ENCODE data around the gene POLR3GL.

POLR3GL gene

GRCh38 chr1:145993618-145994390 lies 29.3 kb downstream of the POLR3GL start:
- no peak for DNase-seq

GRCh38 chr1:145994391-145995120 lies 30.1 kb downstream of the POLR3GL start:
- DNase-seq: no peak

DNA sequence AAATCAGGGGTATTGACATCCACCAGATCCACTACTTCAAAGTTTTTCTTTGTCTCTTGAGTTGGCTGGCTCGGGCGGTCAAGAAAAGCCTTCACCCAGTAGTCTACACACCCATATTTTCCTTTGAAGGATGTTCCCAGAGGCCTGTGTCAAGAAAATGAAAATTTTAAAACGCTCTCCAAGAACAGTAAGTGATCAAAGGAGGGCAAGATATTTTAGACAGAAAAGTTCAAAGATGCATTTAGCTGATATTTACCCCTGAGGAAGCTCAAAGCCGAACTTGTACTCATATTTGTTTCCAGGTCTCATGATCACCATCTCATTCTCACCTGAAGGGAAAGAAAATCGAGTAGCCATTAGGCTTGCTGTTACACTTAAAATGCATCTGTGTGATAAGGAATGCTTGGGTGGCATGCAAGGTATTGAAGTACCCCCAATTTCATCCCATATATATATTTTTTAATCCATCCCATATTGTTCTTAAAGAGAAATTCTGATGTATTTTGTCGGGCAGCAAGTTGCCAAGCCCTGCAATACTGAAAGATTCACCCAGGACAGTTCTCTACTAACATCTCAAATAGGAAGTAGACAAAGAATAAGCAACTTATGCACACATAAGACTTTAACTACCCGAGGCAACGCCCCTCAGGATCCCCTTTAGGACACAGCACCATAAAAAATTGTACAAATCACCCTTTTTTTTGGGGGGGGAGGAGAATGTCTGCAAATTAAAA lies 30.8 kb downstream of the POLR3GL start:
- no peak for DNase-seq

DNA sequence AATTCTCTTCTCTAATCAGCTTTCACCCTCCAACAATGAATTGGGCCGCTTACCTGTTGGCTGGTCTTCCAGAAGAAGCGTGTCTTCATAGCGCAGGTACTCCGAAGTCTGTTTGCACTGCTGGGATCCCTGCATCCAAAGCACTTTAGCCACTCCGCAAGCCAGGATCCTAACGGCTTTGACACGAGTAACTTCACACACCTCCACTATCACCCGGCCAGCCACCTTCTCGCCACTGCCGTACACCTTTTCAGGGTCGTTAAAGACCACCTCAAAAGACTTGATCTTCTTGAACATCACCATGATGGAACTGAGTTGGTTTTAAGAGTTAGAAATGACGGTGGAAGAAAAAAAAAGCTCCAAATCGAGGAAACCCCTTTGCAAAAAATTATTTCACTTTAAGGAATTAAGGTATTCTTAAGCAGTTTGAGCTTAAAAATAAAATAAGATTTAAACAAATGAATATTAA lies 31.5 kb downstream of the POLR3GL start:
- no peak for DNase-seq

GRCh38 chr1:145996433-145997015 lies 32.0 kb downstream of the POLR3GL start, which contains the start of gene TXNIP:
TSS of gene TXNIP (minus strand) at chr1:145996579. CDS start at chr1:145996266, 313 bp downstream.
- DNase-seq: peak; percentile 96

DNA sequence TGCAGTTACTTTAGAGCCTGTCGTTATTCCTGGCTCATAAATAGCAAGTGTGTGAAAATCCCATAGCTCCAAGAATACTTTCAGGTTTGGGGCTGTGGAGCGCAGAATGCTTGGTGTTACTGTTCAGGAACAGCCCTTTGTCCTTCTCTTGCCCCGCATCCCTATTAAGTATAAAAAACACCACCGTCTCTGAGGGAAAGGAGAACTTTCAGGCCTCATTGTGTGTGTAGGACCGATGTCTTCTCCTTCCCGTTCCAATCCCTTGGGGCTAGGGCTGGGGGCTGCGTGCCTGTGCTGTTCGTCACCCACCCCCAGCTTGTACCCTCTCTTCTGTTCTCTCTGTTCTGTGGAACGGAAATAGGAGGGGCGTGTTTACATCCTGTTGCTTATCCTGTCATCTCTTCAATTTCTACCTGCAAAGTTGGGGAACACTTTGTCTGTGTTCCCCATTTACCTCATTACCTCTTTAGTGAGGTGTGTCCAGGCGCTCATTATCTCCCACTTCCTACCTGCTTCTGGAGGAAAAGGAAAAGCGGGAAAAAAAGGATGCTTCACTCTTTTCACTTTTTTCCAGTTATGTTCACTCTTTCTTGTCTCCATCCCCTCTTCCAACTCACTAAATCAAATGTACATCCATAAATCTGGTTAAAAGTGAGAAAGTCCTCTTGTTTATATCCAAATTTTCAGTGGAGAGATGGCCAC lies 32.7 kb downstream of the POLR3GL start:
- DNase-seq: peak; percentile 21

GRCh38 chr1:145997718-145998023 lies 33.2 kb downstream of the POLR3GL start:
- no peak for DNase-seq

DNA sequence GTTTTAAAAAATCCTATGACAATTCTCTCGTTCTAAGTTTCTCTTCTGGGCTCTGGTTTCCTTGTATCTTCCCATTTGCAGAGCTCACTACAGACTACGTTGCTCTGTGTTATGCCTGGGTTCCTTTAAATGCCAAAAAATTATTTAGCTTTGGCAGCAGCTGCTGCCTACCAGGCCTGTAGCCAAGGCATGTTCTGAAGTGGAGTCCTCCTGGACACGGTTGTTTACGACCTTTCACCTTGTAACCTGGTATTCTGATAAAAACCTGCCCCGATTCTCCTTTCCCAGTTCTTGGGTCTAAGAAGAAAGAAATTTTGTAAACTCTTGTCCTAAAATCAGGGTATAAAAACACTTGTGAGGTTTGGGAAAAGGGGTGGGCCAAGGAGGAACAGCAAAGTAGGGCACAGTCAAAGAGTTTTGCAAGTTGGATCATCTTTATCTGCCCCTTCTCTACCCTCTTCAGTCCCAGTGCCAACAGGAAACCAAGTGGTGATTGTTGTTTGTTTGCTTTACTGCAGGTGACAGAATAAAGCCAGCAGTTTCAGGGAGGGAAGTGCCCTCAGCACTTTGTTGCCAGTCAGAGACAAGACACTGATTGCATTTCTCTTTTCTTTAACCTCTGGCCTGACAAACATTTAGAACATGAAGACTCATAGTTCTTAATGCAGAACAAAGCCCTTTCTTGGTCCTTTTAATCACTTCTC lies 35.0 kb downstream of the POLR3GL start:
- DNase-seq: no peak

DNA sequence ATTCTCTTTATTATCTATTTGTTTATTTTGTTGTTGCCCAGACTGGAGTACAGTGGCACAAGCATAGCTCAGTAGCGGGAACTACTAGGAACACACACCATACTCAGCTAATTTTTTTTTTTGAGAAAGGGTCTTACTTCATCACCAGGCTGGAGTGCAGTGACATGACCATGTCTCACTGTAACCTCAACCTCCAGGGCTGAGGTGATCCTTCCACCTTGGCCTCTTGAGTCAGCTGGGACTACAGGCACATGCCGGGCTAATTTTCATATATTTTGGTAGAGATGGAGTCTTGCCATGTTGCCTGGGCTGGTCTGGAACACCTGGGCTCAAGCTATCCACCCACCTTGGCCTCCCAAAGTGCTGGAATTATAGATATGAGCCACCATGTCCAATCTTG lies 37.2 kb downstream of the POLR3GL start:
- no peak for DNase-seq

DNA sequence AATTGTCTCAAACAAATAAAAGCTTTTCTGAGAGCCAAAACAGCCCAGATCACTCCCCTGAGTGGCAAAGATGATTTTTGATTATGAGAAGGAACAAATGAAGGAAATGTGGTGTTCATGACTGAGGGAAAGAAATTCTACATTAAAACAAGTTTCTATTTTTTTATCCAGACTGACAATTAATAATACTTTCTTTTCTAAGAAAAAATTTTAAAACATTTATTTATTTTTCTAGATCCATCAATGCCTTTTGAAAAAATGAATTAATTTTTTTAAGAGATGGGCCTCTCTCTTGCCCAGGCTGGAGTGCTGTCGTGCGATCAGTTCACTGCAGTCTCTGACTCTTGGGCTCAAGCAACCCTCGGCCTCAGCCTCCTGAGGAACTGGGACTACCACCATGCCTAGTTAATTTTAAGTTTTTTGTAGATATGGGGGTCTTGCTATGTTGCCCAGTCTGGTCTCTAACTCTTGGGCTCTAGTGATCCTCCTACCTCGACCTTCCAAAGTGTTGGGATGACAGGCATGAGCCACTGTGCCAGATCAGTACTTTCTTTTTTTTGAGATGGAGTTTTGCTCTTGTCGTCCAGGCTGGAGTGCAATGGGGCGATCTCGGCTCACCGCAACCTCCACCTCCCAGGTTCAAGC lies 43.1 kb downstream of the POLR3GL start:
- DNase-seq: no peak

DNA sequence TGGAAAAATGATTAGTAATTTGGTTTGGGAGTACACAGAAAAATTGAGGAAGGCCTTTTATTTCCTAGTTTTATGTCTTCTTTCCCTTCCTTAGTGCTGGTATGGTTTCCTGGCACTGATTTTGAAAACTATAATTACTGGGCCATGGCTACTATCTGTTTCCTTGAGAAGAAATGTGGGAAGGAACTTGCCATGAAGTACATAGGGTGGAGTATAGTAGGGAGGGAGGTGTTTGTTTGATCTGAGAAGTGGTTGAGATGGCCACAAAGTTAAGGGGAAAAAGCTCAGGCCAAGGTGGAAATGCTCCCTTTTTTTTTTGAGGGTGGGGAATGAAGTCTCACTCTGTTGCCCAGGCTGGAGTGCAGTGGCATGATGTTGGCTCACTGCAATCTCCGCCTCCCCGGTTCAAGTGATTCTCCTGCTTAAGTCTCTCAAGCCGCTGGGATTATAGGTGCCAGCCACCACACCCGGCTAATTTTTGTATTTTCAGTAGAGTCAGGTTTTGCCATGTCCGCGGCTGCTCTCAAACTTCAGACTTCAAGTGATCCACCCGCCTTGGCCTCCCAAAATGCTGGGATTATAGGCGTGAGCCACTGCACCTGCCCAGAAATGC lies 45.7 kb downstream of the POLR3GL start:
- no peak for DNase-seq

DNA sequence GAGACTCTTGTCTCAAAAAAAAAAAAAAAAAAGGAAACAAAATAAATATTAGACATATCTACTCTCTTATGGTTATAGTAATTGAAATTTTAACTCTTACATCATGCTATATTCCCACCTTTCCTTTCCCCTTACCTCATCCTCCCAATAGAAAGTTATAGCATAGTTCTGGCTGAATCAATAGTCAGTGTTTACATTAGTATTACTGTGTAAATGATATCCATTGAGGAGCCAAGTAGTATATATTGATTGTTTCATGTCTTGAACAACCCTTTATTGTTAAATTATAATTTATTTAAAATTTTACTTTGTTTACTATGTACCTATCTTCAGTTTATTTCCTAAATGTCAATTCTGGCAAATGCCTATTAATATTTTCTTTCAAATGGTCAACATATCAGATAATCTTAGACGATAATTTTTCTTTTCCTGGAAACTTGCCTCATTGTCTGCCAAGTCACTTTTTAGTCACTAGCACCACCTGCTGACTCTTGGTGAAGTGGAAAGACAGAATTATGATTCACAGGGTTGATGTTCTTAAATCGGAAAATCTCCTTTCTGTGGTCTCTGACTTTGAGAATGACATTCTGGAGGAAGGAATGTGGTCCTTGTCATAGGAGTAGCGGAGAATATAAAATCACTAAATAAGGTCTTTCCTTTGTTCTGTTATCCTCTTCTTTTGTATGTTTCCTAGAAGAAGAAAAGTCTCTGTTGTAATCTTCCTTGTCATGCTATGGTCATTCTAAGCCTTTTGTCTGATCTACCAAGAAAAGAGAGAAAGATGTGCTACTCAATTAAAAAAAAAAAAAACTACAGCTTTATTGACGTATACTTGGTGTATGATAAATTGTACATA lies 48.4 kb downstream of the POLR3GL start:
- DNase-seq: no peak

- no peak for DNase-seq
Observed at GRCh38 chr1:146013559-146013922, 49.1 kb downstream of the POLR3GL start.

- DNase-seq: no peak
Observed at GRCh38 chr1:146016891-146017290, 52.4 kb downstream of the POLR3GL start.

- no peak for DNase-seq
Observed at GRCh38 chr1:146019231-146020057, 55.0 kb downstream of the POLR3GL start.

DNA sequence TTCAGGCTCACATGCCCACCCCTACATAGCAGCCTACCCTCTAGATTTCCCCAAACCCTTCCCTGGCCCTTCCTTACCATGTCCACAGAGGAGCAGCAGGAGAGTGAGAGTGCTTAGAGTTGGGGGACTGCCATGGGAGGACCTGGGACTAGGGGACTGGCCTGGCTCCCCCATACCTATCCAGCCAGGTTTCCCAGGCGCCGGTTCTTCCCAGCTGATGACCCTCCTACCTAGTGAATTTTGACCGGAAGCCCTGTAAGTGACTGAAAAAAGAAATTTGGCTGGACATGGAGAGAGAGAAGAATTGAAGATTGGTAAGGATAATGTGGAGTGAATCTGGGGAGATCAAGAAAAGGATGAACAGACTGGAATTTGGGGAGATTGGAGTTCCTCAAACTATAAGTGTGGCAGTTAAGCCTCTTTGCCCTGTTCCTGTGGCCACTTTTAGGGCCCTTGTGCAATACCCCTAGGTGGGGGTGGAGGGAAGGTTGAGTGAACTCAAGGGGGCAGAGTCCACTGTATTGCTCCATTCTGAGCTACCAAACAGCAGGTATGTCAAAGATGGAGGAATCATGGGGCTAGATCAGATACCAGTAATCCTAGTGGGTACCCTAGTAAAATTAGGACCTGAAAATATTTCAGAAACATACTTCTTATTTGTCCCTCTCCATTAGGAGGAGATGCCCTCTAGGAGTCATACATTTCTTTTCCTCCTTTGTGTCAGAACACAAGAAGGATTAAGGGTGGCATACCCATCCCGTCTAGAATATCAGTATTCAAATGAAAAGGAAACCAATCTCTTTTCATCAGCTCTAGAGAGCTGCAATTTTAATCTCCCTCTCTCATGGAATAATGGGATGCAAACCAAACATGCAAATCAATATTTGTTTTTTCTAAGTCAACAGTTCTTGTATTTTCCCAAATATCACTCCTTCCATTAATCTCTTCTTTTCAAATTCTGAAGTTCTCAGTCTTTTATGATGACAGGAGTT lies 55.9 kb downstream of the POLR3GL start:
- DNase-seq: no peak

DNA sequence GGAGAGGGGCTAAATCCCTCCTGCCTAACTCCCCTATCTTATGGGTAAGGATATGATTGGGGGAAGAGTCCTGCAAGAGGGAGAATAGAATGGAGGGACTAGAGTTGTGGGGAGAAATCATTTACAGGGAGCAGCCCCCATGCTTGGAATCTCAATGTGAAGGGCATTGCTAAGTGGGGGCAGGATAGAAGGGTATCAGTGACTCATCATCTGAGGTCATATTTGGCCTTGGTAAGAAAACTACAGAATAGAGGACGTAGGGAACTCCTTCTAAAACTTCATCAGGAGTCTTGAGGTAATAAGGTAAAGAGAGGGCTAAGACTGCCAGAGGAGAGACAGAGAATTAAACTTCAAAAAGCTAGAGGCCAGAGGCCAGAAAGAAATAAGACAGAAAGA lies 56.6 kb downstream of the POLR3GL start:
- no peak for DNase-seq

Measured in NK-92 treated with Interleukin-12 subunit alpha and Interleukin-12 subunit beta, amount 100 ng/mL, for 24 hours (cell line).